Testis (tissue), 3 donors: ENCODE measurements around the gene GMEB2. TPM values are rescaled to one million over a fixed set of nuclear protein-coding genes. Genes with fewer than 3 reads are reported as not detected.

ENCODE experiments used
- DNase-seq: peaks from one replicate; pipeline ENCODE4 v3.0.0-alpha.2; 2019
- H3K27ac ChIP-seq, 2 donors: fragments of 200-600 bp; sonication (generic); one replicate each; pipeline ENCODE4 v1.5.1; 2019
- H3K27me3 ChIP-seq: fragments of 200-600 bp; sonication (generic); one replicate; pipeline ENCODE4 v1.5.1; 2019
- H3K36me3 ChIP-seq: fragments of 200-600 bp; sonication (generic); one replicate; pipeline ENCODE4 v1.5.1; 2017; ENCODE audit warnings: low read depth; ENCODE audit errors: missing control alignments
- H3K4me1 ChIP-seq: fragments of 200-600 bp; sonication (generic); one replicate; pipeline ENCODE4 v1.5.1; 2019
- H3K4me3 ChIP-seq, 2 donors: fragments of 200-600 bp; sonication (generic); one replicate each; pipeline ENCODE4 v1.5.1; 2017 to 2019
- H3K9me3 ChIP-seq: fragments of 200-600 bp; sonication (generic); one replicate; pipeline ENCODE4 v1.5.1; 2017
- POLR2A ChIP-seq: fragments of 450-650 bp; IDR thresholded peaks from one replicate; pipeline ENCODE4 v1.6.1; 2017; ENCODE audit warnings: antibody characterized with exemption, mild to moderate bottlenecking, moderate library complexity
- WGBS, 2 donors: methylation state at CpG; one replicate each; pipeline ENCODE4 v1.1.5; 2018; 5-methylcytosine and 5-hydroxymethylcytosine counted together
- intact Hi-C: fragments of 100-400 bp; cut with DNase I; formaldehyde crosslinking; loops from one replicate; pipeline ENCODE4 v1.15.1; 2023; ENCODE audit warnings: low total_unique reads
- polyA plus RNA-seq: library from polyadenylated mRNA; stranded (reverse); fragments of 350-450 nt; fragmentation: Illumina TruSeq; extraction: RNeasy Lipid Tissue Mini Kit (QIAGEN cat#74804); gene quantifications from one replicate; pipeline ENCODE4 v1.2.3, GENCODE V29; 2014; ENCODE audit warnings: low read depth, low replicate concordance; ENCODE audit not compliant: insufficient read depth
- total RNA-seq, 2 donors: library from RNA; depleted of rRNA; stranded (reverse); fragments of >200 nt; gene quantifications; one replicate each; pipeline ENCODE4 v1.2.3, GENCODE V29; 2016
- TF ChIP-seq, protein P1 (sequence below), 3 experiments: fragments of 450-650 bp in 2 of 3; fragments of 200-600 bp in 1 of 3; sonication (generic) in 1 of 3; IDR thresholded peaks; one replicate each; pipeline ENCODE4 v1.5.1; 2016 to 2019; ENCODE audit warnings: antibody characterized with exemption in 3 of 3, mild to moderate bottlenecking in 2 of 3, moderate library complexity in 1 of 3

GMEB2 gene
- total and polyA plus RNA-seq, 3 donors from 2014 or later, result 20.3 to 33.1 (median 31.0) TPM

DNA sequence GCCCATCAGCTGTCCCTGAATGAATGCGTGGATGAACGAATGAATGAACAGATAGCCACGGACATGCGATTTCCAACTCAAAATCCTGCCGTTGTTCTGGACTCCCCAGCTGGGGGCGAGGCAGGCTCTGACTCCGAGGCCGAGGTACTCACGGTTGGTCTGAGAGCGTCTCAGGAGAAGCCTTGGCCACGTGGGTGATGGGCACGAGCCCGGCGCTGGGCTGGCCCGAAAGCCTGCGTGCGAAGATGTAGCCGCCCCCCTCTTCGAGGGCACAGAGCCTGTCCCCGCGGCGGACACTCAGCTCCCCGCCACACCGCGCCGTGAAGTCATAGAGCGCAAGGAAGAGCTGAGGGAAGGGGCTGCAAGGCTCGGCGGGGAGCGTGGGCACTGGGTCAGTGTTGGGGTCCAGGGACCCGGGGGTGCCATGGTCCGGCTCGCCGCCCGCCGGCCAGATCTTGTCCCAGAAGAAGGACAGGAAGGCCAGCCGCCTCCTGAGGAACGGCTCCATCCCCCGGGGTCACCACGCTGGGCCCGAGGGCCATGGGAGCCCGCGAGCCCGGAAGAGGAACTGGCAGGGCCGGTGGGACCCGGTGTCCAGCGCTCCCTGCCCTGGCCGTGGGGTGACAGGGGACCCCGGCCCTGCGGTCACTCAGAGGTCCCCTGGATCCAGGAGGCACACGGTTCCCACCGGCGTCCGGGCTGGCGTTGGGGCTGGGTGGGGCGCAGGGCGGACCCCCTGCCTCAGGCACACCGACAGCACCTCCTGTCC, 79.8 kb downstream of the GMEB2 start:
- no peaks in the 10 kb centered on the region for H3K27me3 ChIP-seq
- WGBS, 2 donors, result 76 to 83% methylated on average over 13 to 51 of the region's 58 CpGs

GRCh38 chr20:63546256-63546955, 80.5 kb downstream of the GMEB2 start:
- no peaks in the 10 kb centered on the region for H3K36me3 ChIP-seq
- no peaks in the 10 kb centered on the region for H3K9me3 ChIP-seq
- no peaks in the 10 kb centered on the region for H3K27me3 ChIP-seq
- WGBS, 2 donors, result 83 to 93% methylated on average over 3 to 20 of the region's 20 CpGs
- TF ChIP-seq, protein P1, sequence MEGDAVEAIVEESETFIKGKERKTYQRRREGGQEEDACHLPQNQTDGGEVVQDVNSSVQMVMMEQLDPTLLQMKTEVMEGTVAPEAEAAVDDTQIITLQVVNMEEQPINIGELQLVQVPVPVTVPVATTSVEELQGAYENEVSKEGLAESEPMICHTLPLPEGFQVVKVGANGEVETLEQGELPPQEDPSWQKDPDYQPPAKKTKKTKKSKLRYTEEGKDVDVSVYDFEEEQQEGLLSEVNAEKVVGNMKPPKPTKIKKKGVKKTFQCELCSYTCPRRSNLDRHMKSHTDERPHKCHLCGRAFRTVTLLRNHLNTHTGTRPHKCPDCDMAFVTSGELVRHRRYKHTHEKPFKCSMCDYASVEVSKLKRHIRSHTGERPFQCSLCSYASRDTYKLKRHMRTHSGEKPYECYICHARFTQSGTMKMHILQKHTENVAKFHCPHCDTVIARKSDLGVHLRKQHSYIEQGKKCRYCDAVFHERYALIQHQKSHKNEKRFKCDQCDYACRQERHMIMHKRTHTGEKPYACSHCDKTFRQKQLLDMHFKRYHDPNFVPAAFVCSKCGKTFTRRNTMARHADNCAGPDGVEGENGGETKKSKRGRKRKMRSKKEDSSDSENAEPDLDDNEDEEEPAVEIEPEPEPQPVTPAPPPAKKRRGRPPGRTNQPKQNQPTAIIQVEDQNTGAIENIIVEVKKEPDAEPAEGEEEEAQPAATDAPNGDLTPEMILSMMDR (IDR thresholded peaks at IDR 0.05), result no peak
- no peak for TF ChIP-seq POLR2A
- no peaks in the 10 kb centered on the region for H3K4me1 ChIP-seq
- intact Hi-C loops, result no loop called here
- no peak overlapping the region for H3K27ac ChIP-seq
- DNase-seq, result no peak
- H3K4me3 ChIP-seq, result no peak overlapping the region

More for the DNA sequence above, 79.8 kb downstream of the GMEB2 start:
- Histone ChIP-seq H3K36me3 (no peaks in the 10 kb centered on the region), H3K4me3 (no peak overlapping the region), H3K27ac (no peak overlapping the region), H3K4me1 (no peaks in the 10 kb centered on the region), H3K9me3 (no peaks in the 10 kb centered on the region)
- TF ChIP-seq POLR2A, result no peak
- TF ChIP-seq, protein P1 (IDR thresholded peaks at IDR 0.05), result no peak
- intact Hi-C loops, result no loop called here
- DNase-seq, result no peak

- H3K9me3 ChIP-seq, result no peaks in the 10 kb centered on the region
- H3K36me3 ChIP-seq, result no peaks in the 10 kb centered on the region
- no peak overlapping the region for H3K4me3 ChIP-seq
- WGBS, 2 donors, result 66 to 75% methylated on average over 2 to 6 of the region's 6 CpGs
- intact Hi-C loops, result no loop called here
- TF ChIP-seq, protein P1 (IDR thresholded peaks at IDR 0.05), result no peak
- H3K4me1 ChIP-seq, result no peaks in the 10 kb centered on the region
- DNase-seq, result no peak
- H3K27me3 ChIP-seq, result no peaks in the 10 kb centered on the region
- H3K27ac ChIP-seq, result no peak overlapping the region
These were observed 81.1 kb downstream of the GMEB2 start for GRCh38 chr20:63545814-63546213.

GRCh38 chr20:63544958-63545516, 81.9 kb downstream of the GMEB2 start:
- Histone ChIP-seq H3K27me3 (no peaks in the 10 kb centered on the region), H3K4me3 (no peak overlapping the region), H3K27ac (no peak overlapping the region), H3K36me3 (no peaks in the 10 kb centered on the region), H3K9me3 (no peaks in the 10 kb centered on the region), H3K4me1 (no peaks in the 10 kb centered on the region)
- 65 to 79% methylated on average over 3 to 19 of the region's 19 CpGs for WGBS, 2 donors
- DNase-seq, result no peak
- TF ChIP-seq POLR2A, result no peak
- intact Hi-C loops, result no loop called here

DNA sequence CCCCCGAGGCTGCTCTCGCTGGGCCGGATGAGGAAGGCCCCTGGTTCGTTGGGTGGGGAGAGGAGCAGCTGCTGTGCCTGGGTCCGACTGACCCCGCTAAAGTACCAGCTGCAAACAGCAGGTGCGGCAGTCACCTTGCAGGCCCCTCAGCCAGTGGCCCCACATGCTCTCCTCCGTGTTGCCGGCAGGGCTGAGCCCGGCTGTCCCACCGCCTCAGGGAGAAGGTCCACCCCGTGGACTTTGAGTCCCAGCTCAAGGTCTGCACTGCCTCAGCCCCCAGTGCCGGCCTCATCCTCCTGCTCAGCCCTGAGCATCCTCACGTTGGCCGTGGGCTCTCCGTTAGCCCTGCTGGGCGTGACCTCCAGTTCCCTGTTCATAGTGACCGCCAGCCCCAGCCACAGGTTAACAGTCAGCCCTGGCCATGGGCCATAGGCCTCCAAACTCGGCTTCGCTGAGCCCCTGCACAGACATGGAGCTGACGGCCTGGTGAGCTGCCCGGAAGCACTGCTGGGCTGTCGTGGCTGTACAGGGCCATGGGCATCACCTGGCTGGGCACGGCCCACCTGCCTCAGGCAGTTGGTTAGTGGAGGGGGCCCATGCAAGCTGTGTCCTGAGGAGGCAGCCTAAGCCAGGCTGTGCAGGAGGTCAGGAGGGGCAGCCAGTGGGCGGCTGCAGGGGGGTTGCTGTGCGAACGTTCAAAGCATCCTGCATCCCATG, 82.5 kb downstream of the GMEB2 start:
- no peaks in the 10 kb centered on the region for H3K9me3 ChIP-seq
- no peak for DNase-seq
- no peak overlapping the region for H3K4me3 ChIP-seq
- no peaks in the 10 kb centered on the region for H3K27me3 ChIP-seq
- no peaks in the 10 kb centered on the region for H3K4me1 ChIP-seq
- TF ChIP-seq POLR2A, result no peak
- TF ChIP-seq, protein P1 (IDR thresholded peaks at IDR 0.05), result no peak
- no peak overlapping the region for H3K27ac ChIP-seq
- no peaks in the 10 kb centered on the region for H3K36me3 ChIP-seq
- intact Hi-C loops, result no loop called here
- WGBS, 2 donors, result 67 to 79% methylated on average over 8 to 27 of the region's 27 CpGs
